Pancreas (tissue), 10 donors: Measurements from ENCODE around the gene DNAJB9. TPM values are rescaled to one million over a fixed set of nuclear protein-coding genes. Genes with fewer than 3 reads are reported as not detected.

ENCODE experiments used
- ATAC-seq, 4 donors: fragments of 200-7000 bp; cut with Tn5 transposase; one replicate each; pipeline versions ENCODE4 v1.8.0 to v1.9.1; 2020; ENCODE audit warnings: mild to moderate bottlenecking in 4 of 4, moderate library complexity in 4 of 4
- DNase-seq, 6 donors: peaks; one replicate each; pipeline ENCODE4 v3.0.0-alpha.2; 2020
- FAIRE-seq: peaks from 2 replicates; lab custom pipeline; 2012; peaks lifted over from hg19 to GRCh38; lab: Jason Lieb, UNC
- H3K27ac ChIP-seq, 4 donors: fragments of 200-600 bp; sonication (generic); 1 replicate in 3 of 4; 2 replicates in 1 of 4; pipeline versions ENCODE4 v1.5.0 to v1.8.0; 2020
- H3K27me3 ChIP-seq, 4 donors: fragments of 200-600 bp; one replicate each; pipeline ENCODE4 v1.8.0; 2021
- H3K36me3 ChIP-seq, 3 donors: fragments of 200-600 bp; sonication (generic) in 1 of 3; one replicate each; pipeline versions ENCODE4 v1.5.0 to v1.8.0; 2020 to 2021
- H3K4me1 ChIP-seq, 3 donors: fragments of 200-600 bp; one replicate each; pipeline ENCODE4 v1.8.0; 2021
- H3K4me3 ChIP-seq, 4 donors: fragments of 200-600 bp; sonication (generic) in 2 of 4; one replicate each; pipeline versions ENCODE4 v1.5.0 to v1.8.0; 2020 to 2021
- H3K9me3 ChIP-seq, 4 donors: fragments of 200-600 bp; one replicate each; pipeline ENCODE4 v1.8.0; 2021
- CTCF ChIP-seq, 4 donors: fragments of 200-600 bp; sonication (generic) in 3 of 4; IDR thresholded peaks; one replicate each; pipeline versions ENCODE4 v1.5.0 to v1.8.0; 2021; ENCODE audit warnings: antibody characterized with exemption in 4 of 4
- WGBS, 2 donors: extraction: QIAGEN DNeasy Blood & Tissue Kit; methylation state at CpG; one replicate each; pipeline ENCODE4 v1.1.7; 2013; 5-methylcytosine and 5-hydroxymethylcytosine counted together
- intact Hi-C, 3 donors: fragments of 100-400 bp; cut with DNase I; formaldehyde crosslinking; loops; one replicate each; pipeline versions ENCODE4 v1.11.1 to v1.14.2; 2022
- polyA plus RNA-seq, 2 donors: library from polyadenylated mRNA; stranded (reverse); fragments of 200-250 nt; gene quantifications; one replicate each; pipeline ENCODE4 v1.2.3, GENCODE V29; 2013
- total RNA-seq, 6 donors: library from RNA; stranded (reverse); fragmentation: NEBNext Ultra II Directional in 4 of 6; extraction: Animal tissue kit (Norgen Biotek cat#: 25700) in 4 of 6; gene quantifications; one replicate each; pipeline versions ENCODE4 v1.2.1 to v1.2.4, GENCODE V29; 2021 to 2023
- donor health status: healthy with polysubstance abuse.
- donor health status: DM: no; HTN: no; CAD: no; lungs with moderate emphysema.
- donor health status: DM: no; HTN: no; CAD: no.
- donor health status: control.
- donor health status: control.
- donor health status: Bipolar disorder and iron deficiency.
- donor health status: DM: yes; HTN: yes; CAD: no.
- donor health status: DM: no; HTN: no; CAD: no.
- donor health status: DM: no; HTN: no; CAD: no.
- donor health status: DM: yes; HTN: yes; CAD: no.

DNAJB9 gene
- 10 to 100 TPM; 26.4 to 46.4 (median 35.1) TPM for total RNA-seq
- polyA plus RNA-seq = 10 to 100 TPM; 10.8 to 37.6 TPM

GRCh38 chr7:108569381-108570145, at the start of gene DNAJB9, which contains the start of gene THAP5:
TSS of gene DNAJB9 (plus strand) at chr7:108569874. CDS start at chr7:108571727, 1,853 bp downstream.
TSS of gene THAP5 (minus strand) at chr7:108569706. CDS start at chr7:108569569, 137 bp downstream.
- Histone ChIP-seq H3K4me1 (peaks cover 9 to 34% (median 28%) of the 10 kb centered on the region in 3 donors), H3K4me3 (peak within 1 kb of the TSS; percentile 60 to 89 (median 72)), H3K27ac (peak within 1 kb of the TSS; percentile 93 to 96 (median 96)), H3K27me3 (no peaks in the 10 kb centered on the region), H3K9me3 (no peaks in the 10 kb centered on the region), H3K36me3 (peaks cover 4 to 10% (median 8%) of the 10 kb centered on the region in 3 donors)
- intact Hi-C loops = no loop called here
- FAIRE-seq (peak; percentile 67), DNase-seq (peak; percentile 95 to 99 (median 99)), ATAC-seq (peak; percentile 91 to 96 (median 93))
- WGBS, 2 donors = 0% methylated on average over 65 of the region's 65 CpGs
- TF ChIP-seq CTCF (IDR thresholded peaks at IDR 0.05) = no peak

GRCh38 chr7:108522780-108523179, 46.9 kb upstream of the DNAJB9 start:
- intact Hi-C loops = no loop called here
- peaks cover 0 to 6% (median 0%) of the 10 kb centered on the region in 3 donors for H3K36me3 ChIP-seq
- no peak for TF ChIP-seq CTCF (IDR thresholded peaks at IDR 0.05)
- no peak for ATAC-seq
- no peak overlapping the region for H3K4me3 ChIP-seq
- no peak for DNase-seq
- WGBS, 2 donors = 70 to 87% methylated on average over 2 of the region's 2 CpGs
- no peak overlapping the region for H3K27ac ChIP-seq
- H3K9me3 ChIP-seq = no peaks in the 10 kb centered on the region
- FAIRE-seq = no peak
- H3K4me1 ChIP-seq = peaks cover 12 to 38% (median 24%) of the 10 kb centered on the region in 3 donors
- H3K27me3 ChIP-seq = no peaks in the 10 kb centered on the region

GRCh38 chr7:108525327-108525984, 44.2 kb upstream of the DNAJB9 start:
- whole genome bisulfite sequencing, 2 donors = 1% methylated on average over 19 to 22 of the region's 22 CpGs
- TF ChIP-seq CTCF (IDR thresholded peaks at IDR 0.05) = no peak
- Histone ChIP-seq H3K27me3 (no peaks in the 10 kb centered on the region), H3K27ac (peak overlapping the region; percentile 95 to 99 (median 97)), H3K4me1 (peaks cover 12 to 37% (median 24%) of the 10 kb centered on the region in 3 donors), H3K36me3 (no peaks in the 10 kb centered on the region), H3K9me3 (no peaks in the 10 kb centered on the region), H3K4me3 (peak overlapping the region; percentile 44 to 75 (median 66))
- FAIRE-seq (no peak), DNase-seq (no peak), ATAC-seq (peak; percentile 46 to 70 (median 68))
- intact Hi-C loops = no loop called here

- intact Hi-C loops = no loop called here
- 0% methylated on average over 62 to 64 of the region's 64 CpGs for WGBS, 2 donors
- H3K9me3 ChIP-seq = no peaks in the 10 kb centered on the region
- no peak for TF ChIP-seq CTCF (IDR thresholded peaks at IDR 0.05)
- H3K4me3 ChIP-seq = peak within 1 kb of the TSS; percentile 52 to 75 (median 66)
- H3K36me3 ChIP-seq = no peaks in the 10 kb centered on the region
- peak within 1 kb of the TSS; percentile 95 to 99 (median 97) for H3K27ac ChIP-seq
- H3K4me1 ChIP-seq = peaks cover 12 to 30% (median 24%) of the 10 kb centered on the region in 3 donors
- FAIRE-seq = peak; percentile 93
- peak; percentile 99 to 100 (median 100) for DNase-seq
- peak; percentile 89 to 95 (median 92) for ATAC-seq
- no peaks in the 10 kb centered on the region for H3K27me3 ChIP-seq
These were observed 43.5 kb upstream of the DNAJB9 start, which contains the start of gene PNPLA8 for GRCh38 chr7:108525985-108526767. TSS of gene PNPLA8 (minus strand) at chr7:108526135. CDS start at chr7:108515491, 10,644 bp downstream.
